HG03108 (cell line): ENCODE results near the gene CCNY.
"Not testable (repeated sequence)": the region's sequence is repeated elsewhere in the genome, so short reads cannot be mapped to it uniquely, and the experiment has no call there.

Experiments used
- ATAC-seq: cut with Tn5 transposase; IDR thresholded peaks from one replicate; pipeline ENCODE4 v1.9.1; 2021; ENCODE audit warnings: moderate library complexity; ENCODE audit not compliant: unreplicated experiment

The CCNY gene

GRCh38 chr10:35353805-35354204 lies 17.5 kb downstream of the CCNY start:
- ATAC-seq, result peak; percentile 53

DNA sequence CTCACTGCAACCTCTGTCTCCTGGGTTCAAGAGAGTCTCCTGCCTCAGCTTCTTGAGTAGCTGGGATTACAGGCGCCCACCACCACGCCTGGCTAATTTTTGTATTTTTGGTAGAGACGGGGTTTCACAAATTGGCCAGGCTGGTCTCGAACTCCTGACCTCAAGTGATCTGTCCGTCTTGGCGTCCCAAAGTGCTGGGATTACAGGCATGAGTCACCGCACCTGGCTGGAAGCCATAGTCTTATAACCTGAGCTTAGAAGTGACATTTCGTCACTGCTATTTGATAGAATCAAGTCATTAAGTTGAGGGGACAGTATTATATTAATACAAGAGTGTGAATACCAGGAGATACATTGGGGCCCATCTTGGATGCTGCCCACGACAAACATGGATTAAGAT lies 17.9 kb downstream of the CCNY start:
- ATAC-seq, result not testable (repeated sequence)

GRCh38 chr10:35355971-35356724 lies 19.8 kb downstream of the CCNY start:
- ATAC-seq, result no peak

- no peak for ATAC-seq
Measured at GRCh38 chr10:35356725-35357092, 20.4 kb downstream of the CCNY start.

DNA sequence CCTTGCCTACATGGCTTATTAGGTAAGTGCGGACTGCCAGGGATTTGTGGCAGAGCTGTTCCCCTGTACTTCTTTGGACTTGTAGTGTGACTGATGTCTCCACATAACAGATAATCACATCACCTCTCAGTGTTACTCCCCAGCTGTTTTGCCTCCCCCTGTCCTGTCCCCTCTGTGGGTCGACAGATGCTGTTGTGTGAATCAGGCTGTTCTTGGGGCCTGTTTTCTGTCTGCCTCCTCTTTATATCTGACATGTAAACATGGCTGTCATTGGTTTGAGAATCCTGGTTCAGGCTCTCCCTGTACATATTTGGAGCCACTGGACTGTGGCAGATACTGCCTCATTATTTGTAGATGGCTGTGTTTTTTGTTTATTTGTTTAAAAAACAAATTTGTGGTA lies 22.7 kb downstream of the CCNY start:
- no peak for ATAC-seq

DNA sequence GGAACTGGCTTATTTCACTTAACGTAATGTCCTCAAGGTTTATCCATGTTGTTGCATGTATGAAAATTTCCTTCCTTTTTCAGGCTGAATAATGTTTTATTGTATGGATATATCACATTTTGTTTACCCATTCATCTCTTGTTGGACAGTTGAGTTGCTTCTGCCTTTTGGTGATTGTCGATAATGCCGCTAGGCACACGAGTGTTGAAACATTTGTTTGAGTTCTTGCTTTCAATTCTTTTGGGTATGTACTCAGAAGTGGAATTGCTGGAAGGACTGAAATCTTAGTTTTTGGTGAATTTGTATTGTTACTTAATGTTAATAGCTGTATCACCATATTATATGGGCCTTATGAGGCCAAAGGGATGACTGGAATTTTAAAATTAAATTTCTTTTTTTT lies 23.6 kb downstream of the CCNY start:
- no peak for ATAC-seq

GRCh38 chr10:35362701-35363350 lies 26.5 kb downstream of the CCNY start:
- ATAC-seq, result no peak

DNA sequence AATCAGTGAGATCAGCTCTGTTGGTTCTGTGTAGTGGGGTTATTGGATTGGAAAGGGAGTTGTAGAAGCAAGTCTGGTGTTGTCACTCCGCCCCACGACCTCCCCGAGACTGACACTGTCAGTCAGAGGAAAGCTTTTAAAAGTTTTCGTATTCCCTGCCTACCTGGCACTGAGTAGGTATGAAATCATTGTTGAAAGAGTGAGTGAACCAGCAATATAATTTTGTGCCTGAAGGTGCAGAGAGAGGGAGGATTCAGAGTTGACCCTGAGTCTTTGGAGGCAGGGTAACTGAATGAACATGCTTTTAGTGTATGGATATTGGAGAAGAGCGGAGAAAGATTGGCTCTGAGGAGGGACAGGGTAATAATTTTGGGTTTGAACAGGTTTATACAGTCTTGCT lies 27.3 kb downstream of the CCNY start:
- no peak for ATAC-seq

- no peak for ATAC-seq
Measured at GRCh38 chr10:35364808-35365207, 28.5 kb downstream of the CCNY start.

GRCh38 chr10:35365994-35366393 lies 29.7 kb downstream of the CCNY start:
- no peak for ATAC-seq

GRCh38 chr10:35367107-35367859 lies 31.0 kb downstream of the CCNY start:
- no peak for ATAC-seq

DNA sequence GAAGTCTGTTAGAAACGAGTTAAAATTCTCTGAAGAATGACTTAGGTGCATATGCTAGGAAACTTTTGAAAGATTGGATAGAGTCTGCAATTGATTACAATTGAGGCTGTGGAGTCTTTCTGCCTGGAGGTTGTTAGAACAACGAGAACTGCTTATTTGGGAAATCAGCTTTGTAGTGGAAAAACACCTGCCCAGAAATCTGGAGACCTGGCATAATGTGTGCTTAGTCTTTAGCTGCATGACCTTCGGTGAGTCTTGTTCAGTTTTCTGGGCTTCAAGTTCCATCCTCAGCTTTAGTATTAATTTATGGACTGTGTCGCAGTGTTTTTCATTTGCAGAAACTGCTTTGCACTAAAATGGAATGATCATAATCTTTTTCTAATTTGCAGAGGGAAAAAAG lies 31.7 kb downstream of the CCNY start:
- ATAC-seq, result no peak

- ATAC-seq, result no peak
Measured at GRCh38 chr10:35368485-35369048, 32.3 kb downstream of the CCNY start.

DNA sequence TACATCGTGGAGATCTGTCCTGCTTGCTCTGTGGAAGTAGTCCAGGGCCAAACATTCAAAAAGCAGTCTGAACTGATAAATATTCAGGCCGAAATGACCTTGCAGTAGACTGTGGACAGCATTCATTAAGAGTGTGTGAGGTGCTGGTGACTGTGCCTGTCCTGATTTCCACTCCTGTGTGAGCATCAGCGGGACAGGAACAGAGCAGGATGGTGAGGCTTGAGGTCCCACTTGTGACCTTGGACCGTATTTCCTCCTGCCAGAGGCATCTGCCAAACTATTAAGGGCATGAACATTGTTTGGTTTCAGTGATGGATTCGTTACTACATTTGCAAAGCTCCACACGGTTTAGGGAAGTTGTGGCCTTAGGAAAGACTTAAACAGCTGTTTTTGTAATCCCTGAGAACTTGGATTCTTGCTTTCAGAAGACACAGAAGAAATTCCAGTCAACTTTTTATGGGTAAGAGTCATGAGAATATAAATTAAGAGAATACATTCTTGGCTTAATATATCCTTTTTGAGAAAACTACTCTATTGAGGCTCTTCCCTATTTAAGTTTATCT lies 32.8 kb downstream of the CCNY start:
- ATAC-seq, result no peak

- ATAC-seq, result no peak
Measured at GRCh38 chr10:35371731-35372130, 35.4 kb downstream of the CCNY start.

- no peak for ATAC-seq
Measured at GRCh38 chr10:35372329-35372728, 36.0 kb downstream of the CCNY start.

DNA sequence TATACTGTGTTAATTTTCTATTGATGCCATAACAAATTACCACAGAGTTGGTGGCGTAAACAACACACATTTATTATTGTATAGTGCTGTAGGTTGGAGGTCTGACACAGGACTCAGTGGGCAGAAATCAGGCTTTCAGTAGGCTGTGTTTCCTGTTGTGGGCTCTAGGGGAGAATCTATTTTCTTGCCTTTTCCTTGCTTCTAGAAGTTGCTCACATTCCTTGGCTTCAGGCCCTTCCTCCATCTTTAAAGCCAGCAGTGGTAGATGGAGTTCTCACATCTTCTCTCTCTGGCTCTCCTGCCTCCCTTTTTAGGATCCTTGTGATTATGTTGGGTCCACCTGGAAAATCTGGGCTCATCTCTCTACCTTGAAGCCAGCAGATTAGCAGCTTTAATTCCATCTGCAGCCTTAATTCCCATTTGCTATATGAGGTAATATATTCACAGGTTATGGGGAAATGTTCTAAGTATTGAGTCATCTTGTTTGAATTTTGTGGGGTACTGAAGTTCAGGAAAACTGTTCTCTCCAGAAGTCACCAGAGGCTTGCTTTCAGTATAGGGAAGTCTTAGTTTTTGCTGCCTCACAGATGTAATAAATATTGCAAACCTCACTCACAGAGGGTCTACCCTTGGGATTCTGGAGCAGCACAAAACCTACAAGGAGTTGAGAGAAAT lies 38.9 kb downstream of the CCNY start:
- ATAC-seq, result no peak

GRCh38 chr10:35377050-35377728 lies 40.9 kb downstream of the CCNY start:
- ATAC-seq, result no peak

GRCh38 chr10:35378541-35379210 lies 42.4 kb downstream of the CCNY start:
- peak; percentile 27 for ATAC-seq
